IPS-20b (cell line): ENCODE measurements around the gene DLX5.

Experiments
- H3K27ac ChIP-seq: one replicate; pipeline ENCODE4 v1.5.1; 2013; ENCODE audit warnings: low read length
- H3K27me3 ChIP-seq: 2 replicates; pipeline ENCODE4 v1.6.1; 2013; ENCODE audit warnings: mild to moderate bottlenecking, low read length, inconsistent platforms; ENCODE audit not compliant: insufficient read depth
- H3K36me3 ChIP-seq: 2 replicates; pipeline ENCODE4 v1.6.1; 2013; ENCODE audit warnings: low read depth, mild to moderate bottlenecking, inconsistent platforms, low read length, moderate library complexity; ENCODE audit not compliant: insufficient read depth
- H3K4me1 ChIP-seq: 2 replicates; pipeline ENCODE4 v1.6.1; 2013; ENCODE audit warnings: mild to moderate bottlenecking, control low read depth, inconsistent platforms, low read length, moderate library complexity; ENCODE audit not compliant: insufficient read depth
- H3K4me3 ChIP-seq: 2 replicates; pipeline ENCODE4 v1.5.1; 2013; ENCODE audit warnings: mild to moderate bottlenecking, low read length, inconsistent platforms
- H3K9ac ChIP-seq: 2 replicates; pipeline ENCODE4 v1.6.1; 2013; ENCODE audit warnings: low read depth, mild to moderate bottlenecking, inconsistent platforms, low read length, moderate library complexity
- H3K9me3 ChIP-seq: 2 replicates; pipeline ENCODE4 v1.6.1; 2013; ENCODE audit warnings: mild to moderate bottlenecking, low read depth, low read length, inconsistent platforms; ENCODE audit not compliant: insufficient read depth

The DLX5 gene

GRCh38 chr7:96977445-96977844, 47.2 kb downstream of the DLX5 start:
- Histone ChIP-seq H3K9ac (no peak overlapping the region), H3K36me3 (no peaks in the 10 kb centered on the region), H3K27ac (no peak overlapping the region), H3K4me1 (no peaks in the 10 kb centered on the region), H3K27me3 (peaks cover 9% of the 10 kb centered on the region; the same call in 1 of the 2 replicates), H3K4me3 (no peak overlapping the region), H3K9me3 (no peaks in the 10 kb centered on the region)

- H3K4me3 ChIP-seq: no peak overlapping the region
- H3K9me3 ChIP-seq: no peaks in the 10 kb centered on the region
- peaks cover 9% of the 10 kb centered on the region; the same call in 1 of the 2 replicates for H3K27me3 ChIP-seq
- H3K9ac ChIP-seq: no peak overlapping the region
- H3K4me1 ChIP-seq: no peaks in the 10 kb centered on the region
- no peaks in the 10 kb centered on the region for H3K36me3 ChIP-seq
- no peak overlapping the region for H3K27ac ChIP-seq
These were observed 48.5 kb downstream of the DLX5 start for GRCh38 chr7:96976106-96976505.

- no peaks in the 10 kb centered on the region for H3K36me3 ChIP-seq
- H3K4me1 ChIP-seq: no peaks in the 10 kb centered on the region
- peaks cover 9% of the 10 kb centered on the region; the same call in 1 of the 2 replicates for H3K27me3 ChIP-seq
- no peaks in the 10 kb centered on the region for H3K9me3 ChIP-seq
- no peak overlapping the region for H3K4me3 ChIP-seq
- no peak overlapping the region for H3K9ac ChIP-seq
- no peak overlapping the region for H3K27ac ChIP-seq
These were observed 50.6 kb downstream of the DLX5 start for GRCh38 chr7:96973986-96974385.

GRCh38 chr7:96970739-96971138, 53.9 kb downstream of the DLX5 start:
- Histone ChIP-seq H3K4me3 (no peak overlapping the region), H3K9me3 (no peaks in the 10 kb centered on the region), H3K27me3 (peaks cover 9% of the 10 kb centered on the region; the same call in 1 of the 2 replicates), H3K9ac (no peak overlapping the region), H3K4me1 (no peaks in the 10 kb centered on the region), H3K36me3 (no peaks in the 10 kb centered on the region), H3K27ac (no peak overlapping the region)
